H1 (cell line): ENCODE measurements around the gene CCDC30. TPM values are rescaled to one million over a fixed set of nuclear protein-coding genes. Genes with fewer than 3 reads are reported as not detected.

Source experiments
- CTCF ChIA-PET: fragments of 300-600 bp; sonication (Branson Sonifier 250); formaldehyde crosslinking; loops from one replicate; lab custom pipeline; 2021; ENCODE audit not compliant: partially characterized antibody; lab: Charles Lee
- POLR2A ChIA-PET: fragments of 300-600 bp; sonication (Branson Sonifier 250); formaldehyde crosslinking; loops from one replicate; lab custom pipeline; 2021; ENCODE audit warnings: inconsistent platforms; ENCODE audit not compliant: partially characterized antibody; lab: Charles Lee
- DNase-seq, 2 experiments: peaks; one replicate each; pipeline versions ENCODE4 v3.0.0 to v3.0.0-alpha.2; 2010 to 2022; ENCODE audit warnings: low spot score in 2 of 2, low read depth in 1 of 2, mixed read lengths in 1 of 2
- FAIRE-seq: peaks from 2 replicates; lab custom pipeline; 2011; peaks lifted over from hg19 to GRCh38; lab: Jason Lieb, UNC
- H2AFZ ChIP-seq: 2 replicates; pipeline ENCODE4 v1.8.1; 2012; ENCODE audit warnings: low read length, inconsistent platforms
- H2AK5ac ChIP-seq: 2 replicates; pipeline ENCODE4 v1.6.1; 2013; ENCODE audit warnings: low read depth, low read length
- H2BK120ac ChIP-seq: replicated peaks from 2 replicates; pipeline ENCODE3; 2013; ENCODE audit warnings: low read depth, low read length, inconsistent platforms
- H2BK12ac ChIP-seq: 2 replicates; pipeline ENCODE4 v1.6.1; 2013; ENCODE audit warnings: low read depth, low read length
- H2BK15ac ChIP-seq: 2 replicates; pipeline ENCODE4 v1.6.1; 2013; ENCODE audit warnings: low read length
- H2BK20ac ChIP-seq: 2 replicates; pipeline ENCODE4 v1.6.1; 2013; ENCODE audit warnings: low read length
- H2BK5ac ChIP-seq: 2 replicates; pipeline ENCODE4 v1.6.1; 2013; ENCODE audit warnings: low read depth, low read length
- H3K14ac ChIP-seq: 2 replicates; pipeline ENCODE4 v1.6.1; 2013; ENCODE audit warnings: inconsistent platforms; ENCODE audit not compliant: insufficient read length
- H3K18ac ChIP-seq: 2 replicates; pipeline ENCODE4 v1.6.1; 2013; ENCODE audit warnings: low read length; ENCODE audit errors: extremely low read depth
- H3K23ac ChIP-seq: 2 replicates; pipeline ENCODE4 v1.6.1; 2013; ENCODE audit warnings: inconsistent platforms; ENCODE audit not compliant: insufficient read length
- H3K23me2 ChIP-seq: 2 replicates; pipeline ENCODE4 v1.6.1; 2013; ENCODE audit warnings: low read depth, low read length
- H3K27ac ChIP-seq: 2 replicates; pipeline ENCODE4 v1.6.1; 2011; ENCODE audit warnings: low read depth, low read length, inconsistent platforms
- H3K27me3 ChIP-seq, 4 experiments: replicated peaks in 1 of 4; 1 replicate in 1 of 4; 2 replicates in 3 of 4; pipeline versions ENCODE4 v1.6.1 to v1.8.1; 2011 to 2013; ENCODE audit warnings: low read length in 3 of 4, mild to moderate bottlenecking in 3 of 4, inconsistent platforms in 2 of 4, mixed read lengths in 2 of 4, moderate library complexity in 1 of 4; ENCODE audit not compliant: control insufficient read depth in 3 of 4, insufficient read depth in 3 of 4; ENCODE audit errors: extremely low read depth in 1 of 4
- H3K36me3 ChIP-seq, 4 experiments: 2 replicates each; pipeline versions ENCODE4 v1.6.1 to v1.8.1; 2011 to 2013; ENCODE audit warnings: mild to moderate bottlenecking in 4 of 4, low read length in 3 of 4, moderate library complexity in 2 of 4, control low read depth in 1 of 4, inconsistent platforms in 1 of 4; ENCODE audit not compliant: insufficient read depth in 4 of 4, control insufficient read depth in 2 of 4
- H3K4ac ChIP-seq: replicated peaks from 2 replicates; pipeline ENCODE3; 2013; ENCODE audit warnings: low read length, low read depth, mixed read lengths, inconsistent platforms; ENCODE audit not compliant: insufficient read length
- H3K4me1 ChIP-seq, 4 experiments: replicated peaks in 1 of 4; 1 replicate in 1 of 4; 2 replicates in 3 of 4; pipeline versions ENCODE4 v1.6.1 to v1.8.1; 2011 to 2013; ENCODE audit warnings: low read length in 3 of 4, inconsistent platforms in 2 of 4, mixed read lengths in 1 of 4; ENCODE audit not compliant: insufficient read depth in 4 of 4, control insufficient read depth in 3 of 4
- H3K4me2 ChIP-seq, 2 experiments: 2 replicates each; pipeline versions ENCODE4 v1.6.1 to v1.8.1; 2011 to 2013; ENCODE audit warnings: low read depth in 2 of 2, low read length in 2 of 2, control low read depth in 1 of 2, inconsistent platforms in 1 of 2, mild to moderate bottlenecking in 1 of 2; ENCODE audit not compliant: insufficient read depth in 1 of 2
- H3K4me3 ChIP-seq, 4 experiments: fragments of 200-600, 300-600 bp in 1 of 4; sonication (generic), shearing (Covaris generic), sonication (Bioruptor Twin) in 1 of 4; 2 replicates each; pipeline versions ENCODE4 v1.5.1 to v1.8.1; 2011 to 2016; ENCODE audit warnings: low read length in 4 of 4, low read depth in 3 of 4, control low read depth in 2 of 4, inconsistent platforms in 2 of 4, mild to moderate bottlenecking in 2 of 4, mixed read lengths in 1 of 4, moderate library complexity in 1 of 4; ENCODE audit not compliant: insufficient read depth in 2 of 4; ENCODE audit errors: extremely low read depth in 1 of 4
- H3K56ac ChIP-seq: replicated peaks from 2 replicates; pipeline ENCODE3; 2013; ENCODE audit warnings: low read depth, mild to moderate bottlenecking, mixed read lengths, low read length, inconsistent platforms; ENCODE audit not compliant: insufficient read length
- H3K79me1 ChIP-seq: 2 replicates; pipeline ENCODE4 v1.6.1; 2013; ENCODE audit warnings: low read depth, low read length, control low read depth
- H3K79me2 ChIP-seq, 2 experiments: 2 replicates each; pipeline versions ENCODE4 v1.6.1 to v1.8.1; 2012 to 2013; ENCODE audit warnings: low read length in 2 of 2, mild to moderate bottlenecking in 2 of 2, inconsistent platforms in 1 of 2; ENCODE audit not compliant: insufficient read depth in 2 of 2, control insufficient read depth in 1 of 2
- H3K9ac ChIP-seq, 4 experiments: replicated peaks in 1 of 4; 1 replicate in 1 of 4; 2 replicates in 3 of 4; pipeline versions ENCODE4 v1.6.1 to v1.8.1; 2011 to 2013; ENCODE audit warnings: low read depth in 3 of 4, low read length in 3 of 4, control low read depth in 2 of 4, mild to moderate bottlenecking in 2 of 4, moderate library complexity in 2 of 4, inconsistent platforms in 1 of 4; ENCODE audit errors: extremely low read depth in 1 of 4
- H3K9me3 ChIP-seq, 2 experiments: 2 replicates each; pipeline versions ENCODE4 v1.6.1 to v1.8.1; 2012 to 2013; ENCODE audit warnings: mild to moderate bottlenecking in 2 of 2, moderate library complexity in 2 of 2, control low read depth in 1 of 2, inconsistent platforms in 1 of 2, low read depth in 1 of 2, low read length in 1 of 2, mixed read lengths in 1 of 2; ENCODE audit not compliant: insufficient read depth in 2 of 2
- H4K20me1 ChIP-seq, 2 experiments: replicated peaks in 1 of 2; 2 replicates each; pipeline versions ENCODE3 to v1.8.1; 2011 to 2013; ENCODE audit warnings: inconsistent platforms in 2 of 2, low read length in 2 of 2, mild to moderate bottlenecking in 1 of 2; ENCODE audit not compliant: insufficient read depth in 2 of 2, control insufficient read depth in 1 of 2
- H4K5ac ChIP-seq: 2 replicates; pipeline ENCODE4 v1.6.1; 2013; ENCODE audit warnings: low read length, low read depth, mixed read lengths, inconsistent platforms; ENCODE audit not compliant: insufficient read length
- H4K8ac ChIP-seq: 2 replicates; pipeline ENCODE4 v1.8.0; 2013; ENCODE audit warnings: mild to moderate bottlenecking, moderate library complexity, low read length, inconsistent platforms; ENCODE audit not compliant: insufficient read depth; ENCODE audit errors: extremely low read depth
- H4K91ac ChIP-seq: replicated peaks from 2 replicates; pipeline ENCODE3; 2013; ENCODE audit warnings: low read length, mixed read lengths, inconsistent platforms; ENCODE audit not compliant: insufficient read length
- BACH1 ChIP-seq: IDR thresholded peaks from 2 replicates; pipeline ENCODE4 v1.6.1; 2012; ENCODE audit warnings: low read length, improper control_type of control experiment
- BCL11A ChIP-seq, 2 experiments: IDR thresholded peaks; one replicate each; pipeline ENCODE4 v1.6.1; 2011; ENCODE audit warnings: low read depth in 2 of 2, low read length in 2 of 2, mild to moderate bottlenecking in 2 of 2
- CEBPB ChIP-seq: IDR thresholded peaks from 2 replicates; pipeline ENCODE4 v1.6.1; 2012; ENCODE audit warnings: low read depth, low read length
- CTCF ChIP-seq, 3 experiments: IDR thresholded peaks; 1 replicate in 2 of 3; 2 replicates in 1 of 3; pipeline versions ENCODE4 v1.5.1 to v1.6.1; 2011; ENCODE audit warnings: low read length in 3 of 3, mild to moderate bottlenecking in 3 of 3, inconsistent platforms in 2 of 3, low read depth in 1 of 3, moderate library complexity in 1 of 3; ENCODE audit not compliant: insufficient read depth in 1 of 3; ENCODE audit errors: control extremely low read depth in 1 of 3
- KDM5A ChIP-seq: fragments of 200-600 bp; IDR thresholded peaks from 2 replicates; pipeline ENCODE4 v1.7.1; 2012; ENCODE audit warnings: mild to moderate bottlenecking, low read length, inconsistent platforms, mixed read lengths
- WGBS, 2 experiments: shearing (Covaris generic) in 1 of 2; methylation state at CpG; one replicate each; pipeline versions ENCODE4 v1.1.6 to v1.1.7; 2013 to 2015; ENCODE audit warnings: low lambda C conversion rate in 2 of 2, mixed read lengths in 2 of 2, inconsistent platforms in 1 of 2, low coverage in 1 of 2, missing lambda C conversion rate in 1 of 2; ENCODE audit not compliant: insufficient replicate concordance in 2 of 2, insufficient coverage in 1 of 2, insufficient read length in 1 of 2; ENCODE audit errors: extremely low coverage in 1 of 2, missing lambda C conversion rate in 1 of 2; 5-methylcytosine and 5-hydroxymethylcytosine counted together
- long read RNA-seq, 2 experiments: library from RNA in 1 of 2; library from capped mRNA in 1 of 2; stranded (forward); transcript quantifications; one replicate each; pipeline ENCODE4 v2.0.0, GENCODE V29; 2021; ENCODE audit warnings: inconsistent platforms in 1 of 2
- polyA minus RNA-seq, 3 experiments: library from RNA; depleted of rRNA, polyadenylated mRNA; stranded (reverse); fragments of >200 nt; gene quantifications; 1 replicate in 2 of 3; 2 replicates in 1 of 3; pipeline ENCODE4 v1.2.3, GENCODE V29; 2011
- polyA plus RNA-seq, 7 experiments: library from polyadenylated mRNA; depleted of rRNA in 3 of 7; stranded (reverse) in 5 of 7; unstranded in 2 of 7; fragments of >200 nt in 5 of 7; fragments of 200-250 nt in 2 of 7; gene quantifications; 1 replicate in 5 of 7; 2 replicates in 1 of 7; 4 replicates in 1 of 7; pipeline versions ENCODE4 v1.2.1 to v1.2.3, GENCODE V29; 2011 to 2013; ENCODE audit warnings: missing spikeins in 2 of 7, mixed read lengths in 2 of 7
- total RNA-seq: library from RNA; stranded (reverse); fragmentation: NEBNext Ultra II Directional; extraction: Animal tissue kit (Norgen Biotek cat#: 25700); gene quantifications from 2 replicates; pipeline ENCODE4 v1.2.1, GENCODE V29; 2021

The CCDC30 gene
- total RNA-seq (0.98 and 1.8 TPM in 2 replicates), polyA plus RNA-seq (2011; rRNA removed) (0.38 and 0.60 TPM in 2 replicates), polyA minus RNA-seq (2011; rRNA and poly(A)+ RNA removed) (0.88 and 2.1 TPM in 2 replicates)
- polyA plus RNA-seq (2011; cell fraction: cytosol; rRNA removed): 0.54 TPM
- polyA plus RNA-seq (2011; cell fraction: nucleus; rRNA removed): 1.0 TPM
- polyA plus RNA-seq (2012, experiment 1 of 2): 0.37 to 0.95 TPM (median 0.79 TPM) in 4 replicates
- 0.10 TPM for polyA plus RNA-seq (2012, experiment 2 of 2)
- 2.9 TPM for polyA plus RNA-seq (2013, experiment 1 of 2)
- polyA plus RNA-seq (2013, experiment 2 of 2): 1.8 TPM
- not detected for polyA minus RNA-seq (2011; cell fraction: cytosol; rRNA and poly(A)+ RNA removed)
- polyA minus RNA-seq (2011; cell fraction: nucleus; rRNA and poly(A)+ RNA removed): 2.9 TPM
- long read RNA-seq, experiment 1: 0 reads
- long read RNA-seq, experiment 2: 0 reads

GRCh38 chr1:42462828-42463763, at the start of gene CCDC30:
Gene CCDC30 (plus strand): TSS chr1:42463286. CDS start chr1:42480552, 17,266 bp downstream.
- no peak within 1 kb of the TSS for H2AK5ac ChIP-seq
- no peak within 1 kb of the TSS for H3K14ac ChIP-seq
- H3K9me3 ChIP-seq: no peaks in the 10 kb centered on the region
- H2BK15ac ChIP-seq: no peak within 1 kb of the TSS
- H3K56ac ChIP-seq: peak within 1 kb of the TSS; percentile 10
- CTCF ChIA-PET: interaction anchor here (1.1 to 1.3 kb wide), 3 partner anchors 17 to 292 kb away, joined by 3 to 4 read pairs (median 4); no protein-coding TSS in a partner anchor
- H2BK12ac ChIP-seq: no peak within 1 kb of the TSS
- H4K8ac ChIP-seq: no peak within 1 kb of the TSS
- H3K18ac ChIP-seq: no peak within 1 kb of the TSS
- 5% methylated on average over 59 of the region's 59 CpGs; no CpG with 5 or more reads in 1 of the 2 experiments for WGBS, 2 experiments
- peak within 1 kb of the TSS; percentile 73; the same call in 1 of the 2 replicates for H3K27ac ChIP-seq
- peak within 1 kb of the TSS in 2 of 4 experiments; percentile 42 to 65; a peak in 3 of 7 replicates for H3K9ac ChIP-seq
- no peak within 1 kb of the TSS for H4K5ac ChIP-seq
- H3K4me3 ChIP-seq: peak within 1 kb of the TSS; percentile 59 to 73 (median 68)
- no peak within 1 kb of the TSS for H4K91ac ChIP-seq
- H2AFZ ChIP-seq: peak within 1 kb of the TSS; percentile 58
- no peaks in the 10 kb centered on the region for H3K79me1 ChIP-seq
- no peak within 1 kb of the TSS for H2BK120ac ChIP-seq
- peak within 1 kb of the TSS; percentile 69 to 89 for H3K4me2 ChIP-seq
- FAIRE-seq (peak; percentile 94), DNase-seq (peak; percentile 89 to 97)
- H4K20me1 ChIP-seq: no peaks in the 10 kb centered on the region
- H2BK20ac ChIP-seq: no peak within 1 kb of the TSS
- H3K36me3 ChIP-seq: peaks cover 0 to 17% (median 4%) of the 10 kb centered on the region in 4 experiments; a peak in 2 of 8 replicates
- peaks cover 8% of the 10 kb centered on the region for H3K23me2 ChIP-seq
- H2BK5ac ChIP-seq: no peak within 1 kb of the TSS
- POLR2A ChIA-PET: interaction anchor here (0.7 to 1.3 kb wide), 3 partner anchors 10 to 184 kb away, joined by 3 to 4 read pairs (median 3); no protein-coding TSS in a partner anchor
- H3K79me2 ChIP-seq: no peaks in the 10 kb centered on the region
- H3K27me3 ChIP-seq: no peaks in the 10 kb centered on the region
- peaks cover 0 to 3% (median 0%) of the 10 kb centered on the region in 4 experiments; a peak in 2 of 7 replicates for H3K4me1 ChIP-seq
- no peak within 1 kb of the TSS for H3K4ac ChIP-seq
- H3K23ac ChIP-seq: peak within 1 kb of the TSS; percentile 28
- no peak for TF ChIP-seq BACH1
- TF ChIP-seq BCL11A (IDR thresholded peaks at IDR 0.05; ENCODE audit: low read depth in 2 of 2, low read length in 2 of 2): no peak
- TF ChIP-seq CTCF (IDR thresholded peaks at IDR 0.05; ENCODE audit: control extremely low read depth in 1 of 3, insufficient read depth in 1 of 3, low read depth in 1 of 3, low read length in 3 of 3): no peak
- TF ChIP-seq KDM5A: no peak
- no peak for TF ChIP-seq CEBPB
